Caco-2 (cell line): ENCODE data around the gene SRRM2. TPM values are rescaled to one million over a fixed set of nuclear protein-coding genes. Genes with fewer than 3 reads are reported as not detected.
A peak's percentile ranks its signal among the peaks of the same experiment; 100 is the strongest.
"Not testable (repeated sequence)": the region's sequence is repeated elsewhere in the genome, so short reads cannot be mapped to it uniquely, and the experiment has no call there.

Source experiments
- BruUV-seq: library from RNA; stranded (reverse); fragments of 400-500 nt; replicated peaks from 2 replicates; lab custom pipeline; 2021; lab: Mats Ljungman, UMichigan
- CTCF ChIA-PET: fragments of 300-600 bp; sonication (Branson Sonifier 250); formaldehyde crosslinking; loops from one replicate; lab custom pipeline; 2022; ENCODE audit warnings: antibody characterized with exemption; lab: Charles Lee
- POLR2A ChIA-PET: fragments of 300-600 bp; sonication (Branson Sonifier 250); formaldehyde crosslinking; loops from one replicate; lab custom pipeline; 2022; ENCODE audit warnings: antibody characterized with exemption; lab: Charles Lee
- DNase-seq, 2 experiments: peaks; one replicate each; pipeline versions ENCODE4 v3.0.0 to v3.0.0-alpha.2; 2020 to 2022
- H3K27me3 ChIP-seq: replicated peaks from 2 replicates; pipeline ENCODE4 v1.6.0; 2011; ENCODE audit warnings: low read length; ENCODE audit not compliant: control insufficient read depth, insufficient read depth
- H3K36me3 ChIP-seq: 2 replicates; pipeline ENCODE4 v1.5.1; 2011; ENCODE audit warnings: low read length; ENCODE audit not compliant: control insufficient read depth, insufficient read depth
- H3K4me1 ChIP-seq: fragments of 250-450 bp; sonication (Bioruptor Pico); 2 replicates; pipeline ENCODE4 v1.5.1; 2020; ENCODE audit warnings: mild to moderate bottlenecking
- H3K4me3 ChIP-seq: 2 replicates; pipeline ENCODE4 v1.5.1; 2011; ENCODE audit warnings: low read depth, mild to moderate bottlenecking, control low read depth, low read length
- H3K9me3 ChIP-seq: fragments of 250-450 bp; sonication (Bioruptor Pico); 2 replicates; pipeline ENCODE4 v1.5.1; 2020; ENCODE audit warnings: mild to moderate bottlenecking, moderate library complexity
- H3K27ac Mint-ChIP-seq: one replicate; pipeline ENCODE4 v1.8.0; 2022; ENCODE audit warnings: mixed read lengths; ENCODE audit not compliant: unreplicated experiment
- H3K27me3 Mint-ChIP-seq: one replicate; pipeline ENCODE4 v1.8.0; 2022; ENCODE audit warnings: mixed read lengths; ENCODE audit not compliant: insufficient read depth, unreplicated experiment
- H3K36me3 Mint-ChIP-seq: one replicate; pipeline ENCODE4 v1.8.0; 2022; ENCODE audit warnings: mild to moderate bottlenecking, mixed read lengths; ENCODE audit not compliant: insufficient read depth, unreplicated experiment
- H3K4me1 Mint-ChIP-seq: one replicate; pipeline ENCODE4 v1.8.0; 2022; ENCODE audit warnings: low read depth, mixed read lengths; ENCODE audit not compliant: unreplicated experiment
- H3K4me3 Mint-ChIP-seq: one replicate; pipeline ENCODE4 v1.8.0; 2022; ENCODE audit warnings: mild to moderate bottlenecking, moderate library complexity, mixed read lengths; ENCODE audit not compliant: unreplicated experiment
- H3K9me3 Mint-ChIP-seq: one replicate; pipeline ENCODE4 v1.8.0; 2022; ENCODE audit warnings: mixed read lengths; ENCODE audit not compliant: unreplicated experiment
- intact Hi-C: fragments of 100-400 bp; cut with micrococcal nuclease; formaldehyde crosslinking; loops from one replicate; pipeline ENCODE4 v1.10.0; 2022; ENCODE audit not compliant: unreplicated experiment
- total RNA-seq: library from RNA; stranded (reverse); gene quantifications from 2 replicates; pipeline ENCODE4 v1.2.3, GENCODE V29; 2022
- TF ChIP-seq, protein P1 (sequence below), 2 experiments: fragments of 200-600 bp in 1 of 2; IDR thresholded peaks; 1 replicate in 1 of 2; 2 replicates in 1 of 2; pipeline versions ENCODE4 v1.5.1 to v1.8.0; 2011 to 2022; ENCODE audit warnings: antibody characterized with exemption in 1 of 2, control low read depth in 1 of 2, inconsistent platforms in 1 of 2, low read depth in 1 of 2, low read length in 1 of 2, mild to moderate bottlenecking in 1 of 2, moderate library complexity in 1 of 2; ENCODE audit not compliant: insufficient read depth in 1 of 2, severe bottlenecking in 1 of 2, unreplicated experiment in 1 of 2

SRRM2 gene
- total RNA-seq, 1 experiment from 2014 or later = 332 TPM

DNA sequence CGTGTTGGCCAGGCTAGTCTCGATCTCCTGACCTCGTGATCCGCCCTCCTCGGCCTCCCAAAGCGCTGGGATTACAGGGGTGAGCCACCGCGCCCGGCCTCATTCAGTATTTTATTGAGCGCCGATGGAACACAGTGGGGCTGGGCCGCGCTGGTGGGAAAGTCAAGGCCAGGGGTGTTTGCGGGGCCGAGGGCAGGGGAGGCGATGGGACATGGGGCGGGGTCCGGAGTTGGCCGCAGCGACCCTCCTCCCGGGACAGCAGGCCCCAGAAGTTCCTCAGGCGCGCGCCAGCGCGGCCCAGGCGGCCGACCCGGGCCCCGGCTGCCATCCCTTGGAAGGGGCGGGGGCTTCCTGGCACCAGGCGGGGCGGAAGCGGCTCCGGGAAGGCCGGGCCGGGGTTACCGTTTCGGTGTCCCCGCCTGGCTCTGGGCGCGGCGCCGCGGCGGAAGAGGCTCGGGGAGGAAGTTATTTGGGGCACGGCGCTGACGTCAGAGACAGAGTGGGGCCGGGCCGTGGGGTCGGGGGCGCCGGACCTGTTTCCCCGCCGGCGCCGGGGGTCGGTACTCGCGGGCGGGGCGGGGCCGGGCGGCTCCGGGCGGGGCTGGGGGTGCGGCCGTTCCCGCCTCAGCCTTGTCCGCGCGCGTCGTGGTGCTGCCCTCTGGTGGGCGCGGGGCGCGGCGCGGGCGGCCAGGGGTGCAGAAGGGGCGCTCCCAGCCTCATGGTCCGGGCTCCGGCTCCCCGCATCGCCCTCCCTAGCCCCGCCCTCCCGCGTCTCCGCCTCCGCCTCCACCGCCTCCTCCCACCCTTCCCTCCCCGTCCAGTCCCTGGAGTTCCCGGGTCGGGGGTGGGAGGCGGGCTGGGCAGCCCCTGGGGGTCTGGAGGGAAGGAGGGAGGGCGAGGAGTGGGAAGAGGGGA lies 31.5 kb upstream of the SRRM2 start:
- intact Hi-C loops = loop anchor here (1.0 kb wide), 1 partner anchor 31 kb away; the partner anchor contains the start of gene SRRM2
- H3K4me3 ChIP-seq = peak overlapping the region; percentile 69
- CTCF ChIA-PET = interaction anchor here (0.7 kb wide), 1 partner anchor 59 kb away, joined by 6 read pairs; no protein-coding TSS in a partner anchor
- H3K4me1 ChIP-seq = peaks cover 25% of the 10 kb centered on the region
- H3K36me3 ChIP-seq = no peaks in the 10 kb centered on the region
- no peaks in the 10 kb centered on the region for H3K4me1 Mint-ChIP-seq
- peak overlapping the region; percentile 70 for H3K4me3 Mint-ChIP-seq
- DNase-seq = peak; percentile 88 to 90
- POLR2A ChIA-PET = no interaction called here
- H3K27me3 ChIP-seq = no peaks in the 10 kb centered on the region
- no peak overlapping the region for H3K27ac Mint-ChIP-seq
- no TSS peak for BruUV-seq
- H3K36me3 Mint-ChIP-seq = no peaks in the 10 kb centered on the region
- TF ChIP-seq, protein P1, sequence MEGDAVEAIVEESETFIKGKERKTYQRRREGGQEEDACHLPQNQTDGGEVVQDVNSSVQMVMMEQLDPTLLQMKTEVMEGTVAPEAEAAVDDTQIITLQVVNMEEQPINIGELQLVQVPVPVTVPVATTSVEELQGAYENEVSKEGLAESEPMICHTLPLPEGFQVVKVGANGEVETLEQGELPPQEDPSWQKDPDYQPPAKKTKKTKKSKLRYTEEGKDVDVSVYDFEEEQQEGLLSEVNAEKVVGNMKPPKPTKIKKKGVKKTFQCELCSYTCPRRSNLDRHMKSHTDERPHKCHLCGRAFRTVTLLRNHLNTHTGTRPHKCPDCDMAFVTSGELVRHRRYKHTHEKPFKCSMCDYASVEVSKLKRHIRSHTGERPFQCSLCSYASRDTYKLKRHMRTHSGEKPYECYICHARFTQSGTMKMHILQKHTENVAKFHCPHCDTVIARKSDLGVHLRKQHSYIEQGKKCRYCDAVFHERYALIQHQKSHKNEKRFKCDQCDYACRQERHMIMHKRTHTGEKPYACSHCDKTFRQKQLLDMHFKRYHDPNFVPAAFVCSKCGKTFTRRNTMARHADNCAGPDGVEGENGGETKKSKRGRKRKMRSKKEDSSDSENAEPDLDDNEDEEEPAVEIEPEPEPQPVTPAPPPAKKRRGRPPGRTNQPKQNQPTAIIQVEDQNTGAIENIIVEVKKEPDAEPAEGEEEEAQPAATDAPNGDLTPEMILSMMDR (IDR thresholded peaks at IDR 0.05; ENCODE audit: insufficient read depth in 1 of 2, low read depth in 1 of 2, low read length in 1 of 2, severe bottlenecking in 1 of 2, unreplicated experiment in 1 of 2) = peak; percentile 40 to 69
- no peaks in the 10 kb centered on the region for H3K9me3 Mint-ChIP-seq
- no peaks in the 10 kb centered on the region for H3K9me3 ChIP-seq
- peaks cover 3% of the 10 kb centered on the region for H3K27me3 Mint-ChIP-seq

DNA sequence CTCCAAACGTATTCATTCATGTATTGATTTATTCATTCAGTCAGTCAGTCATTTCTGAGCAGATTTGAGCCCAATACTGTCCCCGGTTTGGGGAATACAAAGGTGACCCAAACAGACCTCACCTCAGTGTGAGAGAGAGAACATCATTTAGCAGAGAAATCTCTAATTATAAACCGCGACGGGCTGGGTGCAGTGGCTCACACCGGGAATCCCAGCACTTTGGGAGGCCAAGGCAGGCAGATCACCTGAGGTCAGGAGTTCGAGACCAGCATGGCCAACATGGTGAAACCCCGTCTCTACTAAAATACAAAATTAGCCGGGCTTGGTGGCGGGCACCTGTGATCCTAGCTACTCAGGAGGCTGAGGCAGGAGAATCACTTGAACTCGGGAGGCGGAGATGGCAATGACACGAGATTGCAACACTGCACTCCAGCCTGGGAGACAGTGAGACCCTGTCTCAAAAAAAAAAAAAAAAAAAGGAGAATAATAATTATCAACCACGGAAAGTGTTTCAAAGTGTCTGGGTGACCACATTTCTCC lies 30.7 kb upstream of the SRRM2 start:
- H3K27me3 Mint-ChIP-seq, H3K27ac Mint-ChIP-seq, BruUV-seq, H3K9me3 Mint-ChIP-seq, H3K27me3 ChIP-seq, POLR2A ChIA-PET, H3K36me3 Mint-ChIP-seq, H3K4me1 Mint-ChIP-seq, DNase-seq, H3K36me3 ChIP-seq, H3K9me3 ChIP-seq: not testable (repeated sequence)
- Histone ChIP-seq H3K4me1 (peaks cover 25% of the 10 kb centered on the region), H3K4me3 (peak overlapping the region; percentile 69)
- CTCF ChIA-PET = interaction anchor here (0.7 kb wide), 1 partner anchor 59 kb away, joined by 6 read pairs; no protein-coding TSS in a partner anchor
- H3K4me3 Mint-ChIP-seq = peak overlapping the region; percentile 70
- intact Hi-C loops = loop anchor here (1.0 kb wide), 1 partner anchor 31 kb away; the partner anchor contains the start of gene SRRM2

DNA sequence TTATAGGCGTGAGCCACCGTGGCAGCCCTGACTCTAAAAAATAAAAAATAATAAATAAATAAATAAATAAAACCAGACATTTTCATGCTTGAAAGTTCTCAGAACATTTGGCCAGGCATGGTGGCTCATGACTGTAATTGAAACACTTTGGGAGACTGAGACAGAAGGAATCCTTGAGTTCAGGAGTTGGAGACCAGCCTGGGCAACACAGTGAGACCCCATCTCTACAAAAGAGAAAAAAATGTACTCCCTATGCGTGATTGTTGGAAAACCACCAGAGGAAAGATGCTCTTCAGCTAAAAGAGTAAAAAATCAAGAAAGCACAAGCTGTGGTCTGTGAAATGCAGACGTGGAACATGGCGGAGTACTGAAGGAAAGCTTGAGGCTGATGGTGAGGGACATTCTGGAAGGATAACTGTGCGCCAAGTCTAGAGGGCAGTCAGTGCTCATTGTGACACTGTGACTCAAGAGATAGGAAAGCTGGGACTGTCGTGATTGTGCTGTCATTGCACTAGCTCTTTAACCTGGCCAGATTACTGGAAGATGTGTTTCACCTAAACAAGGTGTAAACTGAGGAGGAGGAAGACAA lies 28.3 kb upstream of the SRRM2 start:
- CTCF ChIA-PET = no interaction called here
- H3K4me1 Mint-ChIP-seq = no peaks in the 10 kb centered on the region
- H3K36me3 ChIP-seq = no peaks in the 10 kb centered on the region

More for the DNA sequence above, 28.3 kb upstream of the SRRM2 start:
- Histone ChIP-seq H3K4me3 (no peak overlapping the region), H3K27me3 (no peaks in the 10 kb centered on the region), H3K9me3 (no peaks in the 10 kb centered on the region), H3K4me1 (peaks cover 18% of the 10 kb centered on the region)
- no peak overlapping the region for H3K4me3 Mint-ChIP-seq
- peaks cover 3% of the 10 kb centered on the region for H3K27me3 Mint-ChIP-seq
- POLR2A ChIA-PET = interaction anchor here (0.6 to 1.4 kb wide), 3 partner anchors 27 to 1386 kb away, joined by 3 to 7 read pairs (median 3); no protein-coding TSS in a partner anchor
- no peaks in the 10 kb centered on the region for H3K9me3 Mint-ChIP-seq
- intact Hi-C loops = no loop called here
- TF ChIP-seq, protein P1 (IDR thresholded peaks at IDR 0.05; ENCODE audit: insufficient read depth in 1 of 2, low read depth in 1 of 2, low read length in 1 of 2, severe bottlenecking in 1 of 2, unreplicated experiment in 1 of 2) = no peak
- DNase-seq = no peak
- no peaks in the 10 kb centered on the region for H3K36me3 Mint-ChIP-seq
- H3K27ac Mint-ChIP-seq = no peak overlapping the region
- no TSS peak for BruUV-seq
